Activated CD8-positive, alpha-beta T cell treated with anti-CD3 and anti-CD28 coated beads for 36 hours (primary cell): Measurements from ENCODE around the gene SEC16A. TPM values are rescaled to one million over a fixed set of nuclear protein-coding genes. Genes with fewer than 3 reads are reported as not detected.

Source experiments
- ATAC-seq: fragments of 200-7000 bp; cut with Tn5 transposase; one replicate; pipeline ENCODE4 v1.10.0; 2021; ENCODE audit warnings: mild to moderate bottlenecking, moderate library complexity
- CTCF ChIA-PET: fragments of 350-600 bp; sonication (Branson Sonifier 250); formaldehyde crosslinking; loops from one replicate; lab custom pipeline; 2021; ENCODE audit warnings: antibody characterized with exemption; lab: Charles Lee
- POLR2A ChIA-PET: fragments of 350-600 bp; sonication (Branson Sonifier 250); formaldehyde crosslinking; loops from one replicate; lab custom pipeline; 2021; ENCODE audit warnings: antibody characterized with exemption; lab: Charles Lee
- DNase-seq: peaks from one replicate; pipeline ENCODE4 v3.0.0-alpha.2; 2020
- H3K27ac Mint-ChIP-seq: one replicate; pipeline ENCODE4 v1.8.0; 2021; ENCODE audit warnings: mild to moderate bottlenecking, mixed read lengths
- H3K27me3 Mint-ChIP-seq: one replicate; pipeline ENCODE4 v1.8.0; 2021; ENCODE audit warnings: mixed read lengths
- H3K36me3 Mint-ChIP-seq: one replicate; pipeline ENCODE4 v1.8.0; 2021; ENCODE audit warnings: low read depth, mixed read lengths
- H3K4me1 Mint-ChIP-seq: one replicate; pipeline ENCODE4 v1.8.0; 2021; ENCODE audit warnings: low read depth, mixed read lengths
- H3K4me3 Mint-ChIP-seq: one replicate; pipeline ENCODE4 v1.8.0; 2021; ENCODE audit warnings: mild to moderate bottlenecking, moderate library complexity, mixed read lengths
- H3K9me3 Mint-ChIP-seq: one replicate; pipeline ENCODE4 v1.8.0; 2021; ENCODE audit warnings: mixed read lengths
- CTCF ChIP-seq: fragments of 200-600 bp; IDR thresholded peaks from one replicate; pipeline ENCODE4 v1.8.0; 2022; ENCODE audit warnings: antibody characterized with exemption, mild to moderate bottlenecking
- intact Hi-C: fragments of 100-400 bp; cut with micrococcal nuclease; formaldehyde crosslinking; loops from one replicate; pipeline ENCODE4 v1.10.0; 2022
- total RNA-seq, 2 experiments: library from RNA; stranded (reverse); gene quantifications; one replicate each; pipeline ENCODE4 v1.2.3, GENCODE V29; 2021

The SEC16A gene
- total RNA-seq, 2 experiments from 2014 or later, result 67.9 to 69.8 TPM

- Mint-ChIP-seq H3K27ac (no peak overlapping the region), H3K4me3 (no peak overlapping the region), H3K27me3 (no peaks in the 10 kb centered on the region), H3K9me3 (no peaks in the 10 kb centered on the region), H3K36me3 (peaks cover 39% of the 10 kb centered on the region), H3K4me1 (no peaks in the 10 kb centered on the region)
- DNase-seq, result no peak
- ATAC-seq, result no peak
- TF ChIP-seq CTCF, result no peak
- ChIA-PET POLR2A (no interaction called here), CTCF (interaction anchor here (1.5 kb wide), 1 partner anchor 21 kb away, joined by 4 read pairs; no protein-coding TSS in a partner anchor)
- intact Hi-C loops, result no loop called here
Observed at GRCh38 chr9:136465500-136466154, 17.2 kb downstream of the SEC16A start.

GRCh38 chr9:136464241-136464640 is 18.6 kb downstream of the SEC16A start:
- Mint-ChIP-seq H3K36me3 (peaks cover 46% of the 10 kb centered on the region), H3K27me3 (no peaks in the 10 kb centered on the region), H3K4me1 (no peaks in the 10 kb centered on the region), H3K4me3 (no peak overlapping the region), H3K9me3 (no peaks in the 10 kb centered on the region), H3K27ac (no peak overlapping the region)
- TF ChIP-seq CTCF, result no peak
- DNase-seq (no peak), ATAC-seq (no peak)
- CTCF ChIA-PET, result interaction anchor here (1.5 kb wide), 1 partner anchor 23 kb away, joined by 4 read pairs; no protein-coding TSS in a partner anchor
- intact Hi-C loops, result no loop called here
- POLR2A ChIA-PET, result no interaction called here

GRCh38 chr9:136463578-136463977 is 19.3 kb downstream of the SEC16A start:
- ChIA-PET CTCF (no interaction called here), POLR2A (interaction anchor here (1.0 kb wide), 1 partner anchor 28 kb away, joined by 3 read pairs; no protein-coding TSS in a partner anchor)
- TF ChIP-seq CTCF, result no peak
- DNase-seq, result no peak
- intact Hi-C loops, result no loop called here
- no peak for ATAC-seq
- no peak overlapping the region for H3K27ac Mint-ChIP-seq
- no peaks in the 10 kb centered on the region for H3K9me3 Mint-ChIP-seq
- no peaks in the 10 kb centered on the region for H3K4me1 Mint-ChIP-seq
- no peaks in the 10 kb centered on the region for H3K27me3 Mint-ChIP-seq
- H3K4me3 Mint-ChIP-seq, result no peak overlapping the region
- peaks cover 53% of the 10 kb centered on the region for H3K36me3 Mint-ChIP-seq

DNA sequence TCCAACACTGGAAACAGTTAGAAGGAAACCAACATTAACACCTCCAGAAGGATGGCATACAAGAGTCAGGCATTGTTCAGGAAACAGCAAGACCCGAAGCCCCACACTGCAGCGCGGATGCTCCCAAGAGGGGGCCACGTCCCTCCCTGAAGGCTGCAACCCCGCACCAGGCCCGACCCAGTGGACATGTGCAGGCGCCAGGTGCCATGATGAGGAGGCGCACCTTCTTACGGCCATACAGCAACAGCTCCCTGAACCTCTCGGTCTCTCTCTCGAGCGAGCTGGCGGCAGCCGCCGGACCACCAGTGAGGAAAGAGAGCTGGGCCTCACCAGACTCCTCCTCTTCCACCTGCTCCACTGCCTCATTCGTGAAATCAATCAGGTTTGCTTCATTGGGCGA is 20.2 kb downstream of the SEC16A start:
- H3K27ac Mint-ChIP-seq, result no peak overlapping the region
- intact Hi-C loops, result no loop called here
- no peak overlapping the region for H3K4me3 Mint-ChIP-seq
- H3K9me3 Mint-ChIP-seq, result no peaks in the 10 kb centered on the region
- peaks cover 53% of the 10 kb centered on the region for H3K36me3 Mint-ChIP-seq
- ChIA-PET CTCF (no interaction called here), POLR2A (interaction anchor here (1.0 kb wide), 1 partner anchor 27 kb away, joined by 3 read pairs; no protein-coding TSS in a partner anchor)
- no peak for TF ChIP-seq CTCF
- no peak for ATAC-seq
- DNase-seq, result no peak
- no peaks in the 10 kb centered on the region for H3K4me1 Mint-ChIP-seq
- H3K27me3 Mint-ChIP-seq, result no peaks in the 10 kb centered on the region

- intact Hi-C loops, result no loop called here
- ATAC-seq, result no peak
Observed at GRCh38 chr9:136460772-136461325, 22.0 kb downstream of the SEC16A start.

More at GRCh38 chr9:136460772-136461325, 22.0 kb downstream of the SEC16A start:
- DNase-seq, result no peak
- CTCF ChIA-PET, result interaction anchor here (0.7 kb wide), 1 partner anchor 9 kb away, joined by 4 read pairs; no protein-coding TSS in a partner anchor
- POLR2A ChIA-PET, result interaction anchor here (0.6 to 1.4 kb wide), 2 partner anchors 13 to 106 kb away, joined by 3 to 4 read pairs; no protein-coding TSS in a partner anchor
- Mint-ChIP-seq H3K36me3 (peaks cover 50% of the 10 kb centered on the region), H3K27ac (no peak overlapping the region), H3K9me3 (no peaks in the 10 kb centered on the region), H3K4me3 (no peak overlapping the region), H3K4me1 (no peaks in the 10 kb centered on the region), H3K27me3 (no peaks in the 10 kb centered on the region)
- TF ChIP-seq CTCF, result no peak
